Measurements from ENCODE around the gene MYH16.

DNA sequence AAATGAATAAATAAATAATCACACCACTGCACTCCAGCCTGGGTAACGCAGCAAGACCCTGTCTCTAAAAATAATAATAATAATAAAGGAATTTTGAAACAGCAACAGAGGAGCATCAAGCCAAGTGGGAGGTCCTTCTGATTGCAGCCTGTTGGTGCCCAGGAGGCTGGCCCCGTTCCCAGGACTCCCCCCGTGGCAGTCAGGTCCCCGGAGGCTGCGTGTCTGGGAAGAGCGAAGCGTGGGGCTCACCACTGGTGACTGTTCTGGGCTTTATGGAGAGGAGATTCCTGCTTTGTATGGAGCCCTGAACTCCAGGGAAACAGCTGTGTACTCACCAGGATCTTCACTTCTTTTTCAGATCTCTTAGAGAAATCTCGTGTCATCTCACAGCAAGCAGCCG lies 19.3 kb upstream of the MYH16 start:
- TF ChIP-seq CTCF (IDR thresholded peaks at IDR 0.05), result no peak
- TF ChIP-seq EZH2 (IDR thresholded peaks at IDR 0.05; ENCODE audit: borderline replicate concordance, insufficient read depth, low read depth, low read length, poor library complexity, severe bottlenecking), result no peak

Data from B cell (primary cell).